Activated CD4-positive, alpha-beta T cell treated with anti-CD3 and anti-CD28 coated beads, Interleukin-2, amount 50 U/mL, for 1 hour (primary cell): ENCODE measurements around the gene P2RX7.

Experiments
- DNase-seq: peaks from one replicate; pipeline ENCODE4 v3.0.0-alpha.2; 2020

P2RX7 gene

DNA sequence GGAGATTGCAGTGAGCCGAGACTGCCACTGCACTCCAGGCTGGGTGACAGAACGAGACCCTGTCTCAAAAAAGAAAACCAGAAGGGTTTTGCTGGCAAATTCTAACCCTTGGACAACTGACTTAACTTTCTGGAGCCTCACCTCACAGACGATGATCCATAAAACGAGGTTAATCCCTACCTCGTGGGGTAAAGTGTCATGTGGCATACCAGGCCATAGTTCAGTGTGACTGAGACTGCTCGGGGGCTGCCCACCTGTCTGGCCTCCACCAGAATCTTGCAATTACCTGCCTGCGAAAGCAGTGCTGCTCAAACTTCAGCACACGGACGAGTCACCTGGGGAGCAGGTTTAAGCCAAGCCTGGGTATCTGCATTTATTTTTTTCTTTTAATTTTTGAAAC, 104.1 kb downstream of the P2RX7 start:
- DNase-seq = no peak

DNA sequence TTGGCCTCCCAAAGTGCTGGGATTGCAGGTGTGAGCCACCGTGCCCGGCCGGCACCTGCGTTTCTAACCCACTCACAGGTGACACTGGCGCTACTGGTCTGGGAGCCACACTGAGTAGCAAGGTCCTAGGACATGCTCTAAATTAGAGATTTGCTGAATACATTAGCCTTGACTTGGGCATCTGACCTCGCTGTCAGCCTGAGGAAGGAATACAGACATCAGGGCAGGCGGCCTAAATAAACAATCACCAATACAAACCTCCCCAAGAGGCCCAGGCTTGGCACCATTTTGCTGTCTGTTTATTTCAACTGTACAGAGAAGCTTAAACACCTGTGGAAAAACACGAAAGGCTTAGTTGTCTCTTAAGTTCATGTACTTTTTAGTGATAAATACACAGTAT, 104.7 kb downstream of the P2RX7 start:
- DNase-seq = no peak
